ENCODE data around the gene NTF3. TPM values are rescaled to one million over a fixed set of nuclear protein-coding genes. Genes with fewer than 3 reads are reported as not detected.

The NTF3 gene
- total RNA-seq, 1 experiment from 2014 or later: not detected

- TF ChIP-seq TCF7L2 (IDR thresholded peaks at IDR 0.05; ENCODE audit: borderline replicate concordance, extremely low read depth, insufficient read depth, insufficient read length) (no peak), ZFX (IDR thresholded peaks at IDR 0.05) (no peak), SRF (IDR thresholded peaks at IDR 0.05; ENCODE audit: low read depth) (no peak), ZNF274 (IDR thresholded peaks at IDR 0.05; ENCODE audit: low read depth, low read length) (no peak), ATF3 (IDR thresholded peaks at IDR 0.05) (no peak), CEBPB (IDR thresholded peaks at IDR 0.05; ENCODE audit: low read depth) (no peak), CBX3 (IDR thresholded peaks at IDR 0.05; ENCODE audit: low read depth) (no peak), POLR2AphosphoS5 (IDR thresholded peaks at IDR 0.05; ENCODE audit: low read depth, low read length) (no peak), EGR1 (IDR thresholded peaks at IDR 0.05; ENCODE audit: low read depth) (no peak)
These were observed 75.6 kb downstream of the NTF3 start (continued) for GRCh38 chr12:5507401-5507935.

DNA sequence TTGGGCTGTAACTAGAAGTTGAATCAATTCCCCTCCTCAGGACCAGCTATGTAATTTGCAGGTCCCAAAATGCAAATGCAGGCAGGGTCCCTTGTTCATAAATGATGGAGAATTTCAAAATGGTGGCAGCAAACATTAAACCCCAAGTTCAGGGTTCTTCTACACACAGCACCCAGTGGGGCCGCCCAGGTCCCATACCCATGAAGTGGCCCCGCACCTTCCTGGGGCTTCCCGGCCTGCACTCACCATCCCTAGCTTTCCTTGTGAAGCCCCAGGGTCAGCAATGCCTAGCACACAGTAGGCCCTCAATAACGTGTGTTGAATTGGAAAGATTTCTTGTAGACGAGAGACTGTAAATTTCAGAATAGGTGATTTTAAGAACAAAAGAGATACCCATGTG lies 76.0 kb downstream of the NTF3 start:
- Histone ChIP-seq H3K36me3 (ENCODE audit: control insufficient read depth in 1 of 2, insufficient read depth in 2 of 2, low read length in 2 of 2) (no peaks in the 10 kb centered on the region), H3K4me3 (replicated peaks in 1 of 2; ENCODE audit: low read depth in 1 of 2, low read length in 2 of 2) (no peak overlapping the region), H3K79me2 (ENCODE audit: insufficient read depth, low read length) (no peaks in the 10 kb centered on the region), H3K9me3 (ENCODE audit: control insufficient read depth in 1 of 2, insufficient read depth in 1 of 2, low read depth in 1 of 2, low read length in 2 of 2) (no peaks in the 10 kb centered on the region), H3K4me2 (ENCODE audit: low read length) (no peak overlapping the region), H3K27ac (ENCODE audit: low read depth, low read length) (no peak overlapping the region), H3K9me2 (ENCODE audit: insufficient read depth) (no peaks in the 10 kb centered on the region), H3K4me1 (ENCODE audit: control insufficient read depth in 1 of 2, insufficient read depth in 2 of 2, low read length in 2 of 2) (no peaks in the 10 kb centered on the region; a peak in 1 of 4 replicates), H2AFZ (ENCODE audit: low read depth, low read length, poor library complexity, severe bottlenecking) (no peak overlapping the region), H3K27me3 (ENCODE audit: insufficient read depth, low read length) (peaks cover 4% of the 10 kb centered on the region; the same call in 1 of the 2 replicates), H3K9ac (ENCODE audit: low read length) (no peak overlapping the region), H4K20me1 (ENCODE audit: insufficient read depth) (no peaks in the 10 kb centered on the region)
- no peak for ATAC-seq
- no peak for TF ChIP-seq TCF7L2 (IDR thresholded peaks at IDR 0.05; ENCODE audit: borderline replicate concordance, extremely low read depth, insufficient read depth, insufficient read length)
- no peak for TF ChIP-seq MAX (IDR thresholded peaks at IDR 0.05)
- TF ChIP-seq EGR1 (IDR thresholded peaks at IDR 0.05; ENCODE audit: low read depth): no peak
- no peak for TF ChIP-seq CEBPB (IDR thresholded peaks at IDR 0.05; ENCODE audit: low read depth)
- no peak for TF ChIP-seq FOSL1 (IDR thresholded peaks at IDR 0.05; ENCODE audit: low read depth)
- TF ChIP-seq EZH2phosphoT487 (IDR thresholded peaks at IDR 0.05; ENCODE audit: borderline replicate concordance): no peak
- TF ChIP-seq JUND (IDR thresholded peaks at IDR 0.05): no peak
- no peak for TF ChIP-seq POLR2A (IDR thresholded peaks at IDR 0.05; ENCODE audit: borderline replicate concordance, extremely low read depth, insufficient read depth, insufficient read length)
- TF ChIP-seq ATF3 (IDR thresholded peaks at IDR 0.05): no peak
- ChIA-PET RAD21 (ENCODE audit: low non-redundant PET in 1 of 2, low total read pairs in 2 of 2, uncharacterized antibody in 2 of 2, unreplicated experiment in 2 of 2) (no interaction called here), POLR2A (no interaction called here), CTCF (no interaction called here)
- DNase-seq (ENCODE audit: low read depth, low spot score): no peak
- no TSS peak for BruUV-seq (replicated peaks)
- intact Hi-C loops (cut with micrococcal nuclease): no loop called here
